Measurements from ENCODE around the gene PACSIN2.
A peak's percentile ranks its signal among the peaks of the same experiment; 100 is the strongest.
"Not testable (repeated sequence)": the region's sequence is repeated elsewhere in the genome, so short reads cannot be mapped to it uniquely, and the experiment has no call there.

The PACSIN2 gene

DNA sequence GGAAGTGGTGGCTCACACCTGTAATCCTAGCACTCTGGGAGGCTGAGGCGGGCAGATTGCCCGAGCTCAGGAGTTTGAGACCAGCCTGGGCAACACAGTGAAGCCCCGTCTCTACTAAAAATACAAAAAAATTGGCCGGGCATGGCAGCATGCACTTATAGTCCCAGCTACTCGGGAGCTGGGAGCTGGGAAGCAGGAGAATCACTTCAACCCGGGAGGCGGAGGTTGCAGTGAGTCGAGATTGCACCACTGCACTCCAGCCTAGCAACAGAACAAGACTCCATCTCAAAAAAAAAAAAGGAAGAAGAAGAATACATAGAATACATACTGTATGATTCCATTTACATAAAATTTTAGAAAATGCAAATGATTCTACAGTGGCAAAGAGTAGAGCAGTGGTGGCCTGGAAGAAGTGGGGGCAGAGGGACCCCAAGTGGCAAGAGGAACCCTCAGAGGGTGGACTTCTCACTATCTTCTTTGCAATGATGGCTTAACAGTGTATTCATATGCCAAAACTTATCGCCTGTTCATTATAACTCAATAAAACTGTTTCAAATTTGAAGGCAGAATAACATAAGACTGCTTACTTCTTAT lies 22.0 kb downstream of the PACSIN2 start:
- no peak for DNase-seq (ENCODE audit: low read depth, low spot score)

DNA sequence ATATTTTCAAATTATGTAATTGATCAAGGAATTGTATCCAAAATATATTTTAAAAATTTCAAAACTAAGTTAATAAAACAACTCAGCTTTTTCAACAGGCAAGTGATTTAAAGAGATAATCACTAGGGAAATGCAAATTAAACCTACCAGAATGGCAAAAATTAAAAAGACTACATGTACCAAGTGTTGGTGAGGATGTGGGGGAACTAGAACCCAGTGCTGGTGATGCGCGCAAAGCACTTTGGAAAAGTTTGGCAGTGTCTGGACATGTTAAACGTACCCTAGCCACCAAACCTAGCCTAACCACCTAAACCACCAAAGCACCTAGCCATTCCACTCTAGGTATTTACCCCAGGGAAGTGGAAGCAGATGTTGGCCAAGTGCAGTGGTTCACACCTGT lies 22.9 kb downstream of the PACSIN2 start:
- DNase-seq (ENCODE audit: low read depth, low spot score) = no peak

DNA sequence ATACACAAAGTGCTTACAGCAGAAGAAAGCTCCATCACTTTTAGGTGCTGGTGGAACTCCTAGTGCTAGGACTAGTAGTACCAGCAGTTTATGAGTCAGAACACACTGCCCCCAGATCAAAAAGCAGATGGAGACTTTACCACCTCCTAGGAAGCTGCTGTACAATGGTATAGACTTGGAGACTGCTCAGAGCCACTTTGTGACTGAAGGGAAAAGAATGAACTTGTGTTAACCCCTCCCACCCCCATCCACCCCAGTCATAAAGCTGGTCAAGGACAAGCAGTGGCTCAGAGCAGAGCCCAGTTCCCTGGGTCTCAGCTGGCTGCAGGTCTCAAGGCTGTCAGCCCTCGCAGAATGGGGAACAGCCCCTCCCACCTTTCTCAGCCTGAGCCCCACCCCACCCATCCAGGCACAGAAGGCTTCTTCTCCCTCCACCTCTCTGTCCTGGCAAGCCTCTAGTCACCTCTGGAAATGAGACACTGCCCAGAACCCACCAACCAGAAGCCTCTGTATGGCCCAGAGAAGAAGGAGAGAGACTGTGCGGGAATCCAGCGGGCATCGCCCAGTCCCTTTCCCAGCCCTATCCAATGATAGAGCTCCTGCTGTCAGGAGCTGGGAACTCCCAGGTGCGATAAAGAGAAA lies 23.8 kb downstream of the PACSIN2 start:
- no peak for DNase-seq (ENCODE audit: low read depth, low spot score)

DNA sequence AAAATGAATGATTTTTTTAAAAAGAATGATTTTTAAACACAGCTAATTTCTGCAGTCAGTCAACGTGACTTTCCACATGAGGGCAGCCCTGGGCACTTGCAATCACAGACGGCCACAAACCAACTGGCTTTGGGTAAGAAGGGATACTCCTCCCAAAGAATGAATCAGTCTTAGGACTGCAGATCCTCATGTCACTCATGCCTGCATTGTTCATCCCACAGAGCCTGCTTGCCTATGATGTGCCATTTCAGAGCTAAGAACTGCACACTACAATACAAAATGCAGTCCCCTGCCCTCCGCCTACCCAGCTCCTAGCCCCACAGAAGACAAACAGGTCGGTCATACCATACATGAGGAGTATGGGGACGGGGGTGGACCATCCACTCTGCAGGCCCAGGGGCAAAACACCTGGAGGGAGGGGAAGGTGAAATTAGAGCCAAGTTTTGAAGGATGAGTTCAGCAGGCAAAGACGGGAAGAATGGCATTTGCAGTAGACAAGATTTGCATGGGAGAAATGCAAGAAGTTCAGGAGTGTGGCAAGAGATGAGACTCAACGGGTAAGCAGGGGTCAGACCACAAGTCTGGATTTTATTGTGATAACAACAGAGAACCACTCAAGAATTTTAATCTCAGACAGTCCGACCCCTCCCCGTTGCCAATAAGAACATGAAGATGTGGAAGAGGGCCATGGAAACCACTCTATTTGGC lies 24.7 kb downstream of the PACSIN2 start:
- peak; percentile 49 for DNase-seq (ENCODE audit: low read depth, low spot score)

DNA sequence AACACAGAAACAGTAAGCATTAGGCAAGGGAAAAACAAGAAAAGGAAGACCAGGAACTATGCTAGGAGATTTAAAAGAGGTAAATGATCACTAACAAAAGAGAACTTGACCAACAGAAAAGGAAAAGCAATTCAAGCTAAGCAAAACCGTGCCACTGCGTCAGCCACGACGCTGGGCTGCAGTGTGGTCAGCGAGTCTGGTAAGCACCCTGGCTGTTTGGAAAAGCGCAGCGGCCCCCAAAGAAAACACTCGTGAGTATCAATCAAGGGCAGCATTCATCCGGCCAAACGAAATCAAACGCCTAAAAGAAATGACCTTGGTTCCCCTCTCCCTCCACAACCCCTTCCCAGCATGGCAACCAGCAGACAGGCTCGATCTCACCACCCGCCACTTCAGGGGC lies 28.8 kb downstream of the PACSIN2 start:
- no peak for DNase-seq (ENCODE audit: low read depth, low spot score)

DNA sequence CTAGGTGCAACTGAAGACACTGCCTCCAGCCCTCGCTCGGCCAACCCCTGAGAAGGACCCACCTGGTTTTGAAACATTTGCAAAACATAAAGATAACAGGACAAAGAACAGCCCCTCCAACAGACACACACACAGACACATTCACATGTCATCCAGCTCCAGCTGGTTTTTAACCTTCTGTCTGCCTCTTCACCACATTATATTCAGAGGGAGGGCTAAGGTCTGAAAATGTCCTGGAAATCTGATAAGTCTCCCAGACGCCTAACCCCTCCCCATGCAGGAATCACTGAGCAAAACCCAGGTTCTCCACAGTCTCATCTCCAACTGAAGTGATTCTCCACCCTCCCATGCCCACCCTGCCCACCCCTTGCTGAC lies 29.4 kb downstream of the PACSIN2 start:
- no peak for DNase-seq (ENCODE audit: low read depth, low spot score)

DNA sequence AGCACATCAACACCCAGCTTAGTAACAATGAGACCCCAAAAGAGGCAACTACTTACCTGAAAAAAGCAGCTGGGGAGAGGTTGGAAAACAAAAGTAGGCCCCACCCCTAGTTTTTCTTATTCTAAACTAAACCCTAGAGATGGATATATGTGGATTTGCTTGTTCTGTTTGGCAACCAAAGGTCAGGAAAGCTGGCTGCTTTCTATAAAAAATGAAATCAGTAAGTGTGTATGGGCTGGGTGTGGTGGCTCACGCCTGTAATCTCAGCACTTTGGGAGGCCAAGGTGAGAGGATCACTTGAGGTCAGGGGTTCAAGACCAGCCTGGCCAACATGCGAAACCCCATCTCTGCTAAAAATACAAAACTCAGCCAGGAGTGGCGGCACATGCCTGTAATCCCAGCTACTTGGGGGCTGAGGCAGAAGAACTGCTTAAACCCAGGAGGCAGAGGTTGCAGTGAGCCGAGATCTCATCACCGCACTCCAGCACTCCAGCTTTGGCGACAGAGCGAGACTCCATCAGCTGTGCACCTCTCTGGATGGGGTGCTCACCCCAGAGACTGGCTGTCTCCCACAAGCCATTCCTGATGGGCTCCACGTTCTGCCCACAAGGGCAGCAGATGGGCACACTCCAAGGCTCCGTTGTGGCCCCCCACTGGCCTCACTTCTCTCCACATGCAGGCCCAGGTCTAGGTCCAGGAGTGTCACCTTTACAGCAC lies 30.0 kb downstream of the PACSIN2 start:
- DNase-seq (ENCODE audit: low read depth, low spot score) = no peak

DNA sequence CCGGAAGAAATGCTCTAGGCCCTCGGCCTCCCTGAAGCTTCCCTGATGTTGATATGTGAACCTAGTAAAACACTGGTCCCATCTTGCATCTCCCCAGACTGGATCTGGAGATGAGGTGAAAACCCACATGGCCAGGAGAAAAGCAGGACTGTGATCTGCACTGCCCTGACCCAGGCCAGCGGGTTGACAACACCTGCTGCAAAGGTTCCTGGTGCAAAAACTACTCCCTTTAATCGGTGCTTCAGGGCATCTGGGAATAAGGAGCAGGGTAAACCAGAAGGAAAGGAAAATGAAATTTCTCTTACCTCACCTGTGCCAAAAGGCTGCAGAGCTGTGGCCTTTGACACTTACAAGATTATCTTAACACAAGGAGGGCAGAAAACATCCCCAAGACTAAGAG lies 30.6 kb downstream of the PACSIN2 start:
- DNase-seq (ENCODE audit: low read depth, low spot score) = no peak

DNA sequence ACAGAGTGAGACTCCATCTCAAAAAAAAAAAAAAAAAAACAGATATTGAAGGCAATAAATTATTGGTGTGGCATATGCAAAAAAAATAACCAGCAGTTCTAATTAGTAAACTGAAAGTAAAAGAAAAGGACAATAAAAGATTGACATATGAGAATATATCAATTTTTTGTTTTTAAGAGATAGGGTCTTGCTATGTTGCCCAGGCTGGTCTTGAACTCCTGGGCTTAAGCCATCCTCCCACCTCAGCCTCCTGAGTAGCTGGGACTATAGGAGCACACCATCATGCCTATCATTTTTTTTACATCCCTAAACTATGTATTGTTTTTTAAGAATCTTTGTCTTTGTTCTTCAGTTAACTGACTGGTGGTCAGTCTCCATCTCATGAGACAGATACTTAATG lies 31.5 kb downstream of the PACSIN2 start:
- no peak for DNase-seq (ENCODE audit: low read depth, low spot score)

DNA sequence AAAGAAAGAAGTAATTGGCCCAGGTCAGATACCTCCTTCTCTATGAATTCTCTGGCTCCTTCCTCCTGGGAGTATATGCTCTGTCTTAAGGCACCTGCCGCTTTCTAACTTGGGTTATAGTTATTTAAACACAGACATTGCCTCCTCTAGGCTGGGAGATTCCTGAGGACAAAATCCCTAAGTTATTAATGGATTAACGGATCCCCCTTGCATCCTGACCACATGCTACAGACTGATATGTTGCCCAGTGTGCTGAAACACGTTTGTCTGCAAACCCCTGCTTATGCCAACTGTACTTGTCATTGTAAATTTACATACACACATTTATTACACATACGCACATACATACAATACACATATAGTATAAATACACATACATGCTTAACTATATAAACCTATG lies 35.3 kb downstream of the PACSIN2 start:
- no peak for DNase-seq (ENCODE audit: low read depth, low spot score)

DNA sequence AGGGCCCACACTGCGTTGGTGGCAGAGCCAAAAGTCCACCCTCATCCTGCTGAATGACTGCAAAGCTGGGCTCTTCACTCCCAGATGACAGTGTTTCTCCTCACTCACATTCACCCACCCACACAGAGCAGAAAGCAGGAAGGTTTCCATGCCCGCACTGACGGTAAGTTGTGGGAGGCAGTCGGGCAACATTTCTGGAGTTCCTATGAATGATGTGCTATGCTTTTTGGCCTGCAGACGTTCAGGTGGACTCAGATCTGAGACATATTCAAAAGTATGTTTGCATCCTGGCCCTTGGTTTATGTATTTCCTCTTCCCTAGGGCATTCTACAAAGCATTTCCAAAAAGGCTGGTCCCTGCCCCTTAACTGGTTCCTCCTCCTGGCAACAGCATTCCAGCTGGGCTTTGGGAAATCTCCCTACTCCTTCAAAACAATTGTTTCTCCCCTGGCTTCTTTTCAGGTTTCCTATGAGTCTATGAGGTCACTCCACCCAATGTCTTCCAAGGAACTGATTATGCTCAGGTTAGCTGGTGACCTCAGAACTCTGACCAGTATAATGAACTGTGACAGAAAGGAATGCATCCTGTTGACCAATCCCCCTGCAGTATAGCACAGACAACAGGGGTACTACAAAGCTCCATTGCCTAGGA lies 36.4 kb downstream of the PACSIN2 start:
- no peak for DNase-seq (ENCODE audit: low read depth, low spot score)

DNA sequence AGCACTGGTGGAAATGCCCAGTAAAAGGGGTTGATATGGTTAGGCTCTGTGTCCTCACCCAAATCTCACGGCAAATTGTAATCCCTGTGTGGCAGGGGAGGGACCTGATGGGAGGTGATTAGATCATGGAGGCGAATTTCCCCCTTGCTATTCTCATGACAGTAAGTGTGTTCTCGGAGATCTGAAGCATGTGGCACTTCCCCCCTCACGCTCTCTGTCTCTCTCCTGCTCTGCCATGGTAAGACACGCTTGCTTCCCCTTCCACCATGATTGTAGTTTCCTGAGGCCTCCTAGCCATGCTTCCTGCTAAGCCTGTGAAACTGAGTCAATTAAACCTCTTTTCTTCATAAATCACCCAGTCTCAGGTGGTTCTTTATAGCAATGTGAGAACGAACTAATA lies 37.4 kb downstream of the PACSIN2 start:
- DNase-seq (ENCODE audit: low read depth, low spot score) = no peak

DNA sequence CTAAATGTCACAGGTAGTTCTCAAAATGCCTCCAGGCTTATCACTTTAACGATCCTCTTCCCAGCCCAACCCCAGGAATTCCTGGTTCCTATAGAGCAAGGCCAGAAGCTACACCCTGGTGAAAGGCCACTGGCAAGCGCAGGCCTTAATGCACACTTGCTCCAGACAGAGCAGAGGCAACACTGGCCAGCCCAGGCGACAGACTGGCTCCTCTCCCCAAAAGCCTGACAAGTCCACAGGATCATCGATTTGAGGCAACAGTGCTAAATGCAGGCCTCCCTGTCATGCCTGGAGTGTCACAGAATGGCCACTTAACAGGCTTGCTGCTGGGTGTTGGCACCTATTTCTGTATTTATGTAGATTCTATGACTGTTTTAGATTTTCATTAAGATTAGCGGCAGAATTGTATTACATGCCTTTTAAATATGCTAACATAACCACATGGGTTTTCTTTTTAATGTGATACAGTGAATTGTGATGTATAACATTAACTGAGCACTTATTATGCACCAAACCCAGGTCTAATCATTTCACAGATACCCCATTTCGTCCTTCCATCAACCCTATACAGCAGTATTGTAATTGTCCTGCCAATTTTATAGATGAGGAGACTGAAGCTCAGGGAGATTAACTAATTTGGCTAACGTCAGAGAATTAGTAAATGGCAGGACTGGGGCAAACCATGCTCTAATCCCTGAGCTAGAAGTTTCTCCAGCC lies 38.6 kb downstream of the PACSIN2 start:
- DNase-seq (ENCODE audit: low read depth, low spot score) = no peak

DNA sequence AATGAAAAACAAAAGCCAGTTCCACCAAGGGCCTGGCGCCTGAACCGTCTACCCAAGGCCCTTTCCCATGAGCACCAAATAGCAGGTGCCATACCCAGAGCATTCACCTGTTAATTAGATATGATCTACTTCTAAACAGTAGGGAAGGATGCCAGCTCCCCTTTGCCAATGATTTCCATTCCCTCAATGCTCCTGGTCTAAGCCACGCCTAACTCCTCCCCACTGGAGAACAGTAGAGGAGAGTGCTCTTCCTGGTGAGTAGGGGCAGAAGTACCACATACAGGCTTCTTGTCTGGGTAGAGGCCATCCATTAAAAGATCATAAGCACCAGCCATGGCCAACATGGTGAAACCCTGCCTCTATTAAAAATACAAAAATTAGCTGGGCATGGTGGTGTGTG lies 40.7 kb downstream of the PACSIN2 start:
- DNase-seq (ENCODE audit: low read depth, low spot score) = no peak

DNA sequence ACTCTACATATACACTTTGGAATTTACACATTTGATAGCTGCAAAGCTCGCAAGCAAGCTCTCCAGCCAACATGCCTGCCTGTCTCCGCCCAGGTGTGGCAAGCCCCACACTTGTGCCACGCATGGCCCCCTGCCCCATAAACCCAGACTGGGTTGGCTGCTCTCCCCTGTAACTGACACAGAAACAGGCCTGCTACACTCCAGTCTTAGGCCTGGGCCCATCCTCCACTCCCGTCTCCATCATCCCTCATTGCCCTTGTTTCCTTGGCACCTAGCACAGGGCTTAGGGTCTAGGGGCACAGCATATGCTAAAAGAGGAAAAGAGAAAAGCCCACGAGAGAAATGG lies 41.4 kb downstream of the PACSIN2 start:
- no peak for DNase-seq (ENCODE audit: low read depth, low spot score)

DNA sequence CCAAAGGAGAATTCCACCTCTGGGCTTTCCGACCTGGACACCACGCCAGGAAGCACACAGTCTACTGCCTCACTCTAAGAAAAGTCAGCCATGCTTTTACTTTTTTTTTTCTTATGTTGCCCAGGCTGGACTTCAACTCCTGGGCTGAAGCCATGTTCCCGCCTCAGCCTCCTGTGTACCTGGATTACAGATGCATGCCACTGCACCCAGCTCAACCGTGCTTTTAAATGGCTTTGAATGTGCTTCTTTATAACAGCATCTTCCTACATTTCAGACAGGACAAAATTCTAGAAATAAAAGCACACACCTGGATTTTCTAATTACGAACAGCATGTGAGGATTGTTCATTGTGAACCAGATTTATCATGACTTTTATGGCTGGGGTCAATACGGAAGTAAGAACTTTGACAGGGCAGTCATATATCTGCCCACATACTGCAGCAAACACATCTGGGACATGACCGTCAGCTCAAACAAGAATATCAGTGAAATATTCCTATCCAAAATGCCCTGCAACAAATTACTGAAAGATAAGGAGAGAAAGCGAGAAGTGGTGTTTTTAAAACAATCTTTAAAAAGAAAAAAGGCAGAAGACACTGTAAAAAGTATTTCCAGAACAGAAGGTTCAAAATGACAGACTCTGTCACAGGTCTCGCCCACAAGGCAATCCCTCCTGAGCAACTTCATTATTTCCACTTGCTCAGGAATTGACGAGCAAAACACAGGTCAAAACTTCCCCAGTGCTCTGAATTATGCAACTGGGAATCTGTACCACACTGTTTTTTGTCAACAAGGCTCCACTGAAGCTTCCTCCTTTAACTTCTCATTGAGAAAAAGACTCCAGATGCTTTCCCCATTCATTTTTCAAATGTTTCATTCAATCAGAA lies 42.1 kb downstream of the PACSIN2 start:
- DNase-seq (ENCODE audit: low read depth, low spot score) = no peak

DNA sequence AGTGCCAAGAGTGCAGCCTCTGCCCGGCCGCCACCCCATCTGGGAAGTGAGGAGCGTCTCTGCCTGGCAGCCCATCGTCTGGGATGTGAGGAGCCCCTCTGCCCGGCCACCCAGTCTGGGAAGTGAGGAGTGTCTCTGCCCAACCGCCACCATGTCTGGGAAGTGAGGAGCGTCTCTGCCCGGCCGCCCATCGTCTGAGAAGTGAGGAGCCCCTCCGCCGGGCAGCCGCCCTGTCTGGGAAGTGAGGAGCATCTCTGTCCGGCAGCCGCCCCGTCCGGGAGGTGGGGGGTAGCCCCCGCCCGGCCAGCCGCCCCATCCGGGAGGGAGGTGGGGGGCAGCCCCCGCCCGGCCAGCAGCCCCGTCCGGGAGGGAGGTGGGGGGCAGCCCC lies 43.5 kb downstream of the PACSIN2 start:
- not testable (repeated sequence) for DNase-seq (ENCODE audit: low read depth, low spot score)

DNA sequence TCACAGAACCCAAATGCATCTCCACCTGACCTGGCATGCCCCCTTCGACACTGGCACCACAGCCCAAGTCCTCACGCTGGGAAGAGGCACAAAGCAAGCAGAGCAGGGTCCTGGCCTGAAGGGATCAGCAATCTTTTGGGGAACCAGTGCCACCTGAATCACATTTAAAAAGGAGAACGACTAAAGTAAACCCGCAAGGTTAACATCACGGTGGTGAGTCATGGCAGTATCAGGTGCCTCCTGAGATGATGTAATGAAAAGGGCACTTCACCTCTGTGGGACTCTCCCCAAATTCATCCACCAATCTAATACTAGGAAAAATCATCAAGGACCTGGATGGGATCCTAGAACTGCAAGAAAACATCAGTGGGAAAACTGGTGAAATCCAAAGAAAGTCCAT lies 44.9 kb downstream of the PACSIN2 start:
- DNase-seq (ENCODE audit: low read depth, low spot score) = no peak

DNA sequence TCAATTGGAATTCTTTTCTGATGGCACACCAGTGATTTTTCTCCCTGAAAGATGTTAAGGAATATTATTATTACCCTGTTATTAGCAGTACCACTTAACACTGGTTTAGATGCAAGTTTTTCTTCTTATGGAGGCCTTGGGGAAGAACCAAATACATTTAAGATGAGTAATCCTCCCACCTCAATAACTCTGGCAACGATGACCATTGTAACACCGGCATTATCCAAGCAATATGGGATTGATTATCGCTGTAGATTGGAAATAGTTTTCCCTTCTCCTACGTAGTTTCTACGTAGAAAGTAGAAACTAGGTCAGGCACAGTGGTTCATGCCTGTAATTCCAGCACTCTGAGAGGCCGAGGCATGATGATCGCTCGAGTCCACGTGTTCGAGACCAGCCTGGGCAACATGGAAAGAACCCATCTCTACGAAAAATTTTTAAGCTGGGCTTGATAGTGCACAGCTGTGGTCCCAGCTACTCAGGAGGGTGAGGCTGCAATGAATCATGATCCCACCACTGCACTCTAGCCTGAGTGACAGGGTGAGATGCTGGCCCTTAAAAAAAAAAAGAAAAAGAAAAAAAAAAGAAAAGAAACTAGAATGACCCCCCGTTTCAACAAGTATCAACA lies 45.5 kb downstream of the PACSIN2 start:
- no peak for DNase-seq (ENCODE audit: low read depth, low spot score)

DNA sequence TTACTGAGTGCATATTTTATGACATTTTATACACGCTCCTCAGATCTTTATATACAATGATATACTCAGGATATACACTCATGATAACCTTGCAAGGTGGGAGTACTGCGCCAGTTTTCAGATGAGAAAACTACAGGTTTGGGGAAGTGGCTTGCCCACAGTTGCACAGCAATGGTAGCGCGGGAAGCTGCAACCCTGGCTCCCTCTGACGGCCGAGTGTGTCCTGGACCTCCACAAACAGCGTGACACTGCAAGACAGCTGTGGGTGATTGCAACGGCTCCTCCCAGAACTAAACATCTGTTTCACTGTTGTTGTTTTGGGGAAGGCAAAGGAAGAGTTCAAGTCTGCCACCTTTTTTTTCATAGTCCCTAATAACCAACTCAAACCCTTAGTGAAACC lies 47.0 kb downstream of the PACSIN2 start:
- no peak for DNase-seq (ENCODE audit: low read depth, low spot score)
